G401 (cell line): ENCODE data around the gene SGCD. TPM values are rescaled to one million over a fixed set of nuclear protein-coding genes. Genes with fewer than 3 reads are reported as not detected.

Experiments used
- DNase-seq: peaks from one replicate; pipeline ENCODE4 v3.0.0-alpha.2; 2015; ENCODE audit warnings: low spot score
- in situ Hi-C: cut with HindIII; loops from 2 replicates; pipeline ENCODE4 v1.10.0; 2016; ENCODE audit warnings: low sequenced_read_pairs, mixed read lengths
- total RNA-seq: library from RNA; depleted of rRNA; stranded (reverse); fragments of >200 nt; shearing (Covaris generic); gene quantifications from 2 replicates; pipeline ENCODE4 v1.2.3, GENCODE V29; 2014

The SGCD gene
- total RNA-seq, 1 experiment from 2014 or later = not detected

DNA sequence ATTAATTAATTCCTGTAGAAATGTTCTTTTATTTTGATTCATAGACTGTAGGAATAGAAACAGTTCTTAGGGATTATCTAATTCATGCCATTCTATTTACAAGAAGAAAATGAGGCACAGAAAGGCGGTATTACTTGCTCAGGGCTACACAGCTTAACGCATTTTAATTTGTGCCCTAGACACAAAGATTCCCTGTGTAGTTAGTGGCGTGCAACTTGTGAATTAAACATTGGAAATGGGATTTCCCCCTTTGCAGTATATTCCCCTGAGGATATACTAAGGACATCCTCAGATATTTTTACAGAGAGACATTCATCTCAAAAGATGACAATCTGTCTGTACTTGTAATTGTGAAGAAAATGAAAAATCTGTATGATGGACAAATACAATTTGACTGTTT lies 108.1 kb downstream of the SGCD start:
- in situ Hi-C loops = no loop called here
- DNase-seq = no peak

DNA sequence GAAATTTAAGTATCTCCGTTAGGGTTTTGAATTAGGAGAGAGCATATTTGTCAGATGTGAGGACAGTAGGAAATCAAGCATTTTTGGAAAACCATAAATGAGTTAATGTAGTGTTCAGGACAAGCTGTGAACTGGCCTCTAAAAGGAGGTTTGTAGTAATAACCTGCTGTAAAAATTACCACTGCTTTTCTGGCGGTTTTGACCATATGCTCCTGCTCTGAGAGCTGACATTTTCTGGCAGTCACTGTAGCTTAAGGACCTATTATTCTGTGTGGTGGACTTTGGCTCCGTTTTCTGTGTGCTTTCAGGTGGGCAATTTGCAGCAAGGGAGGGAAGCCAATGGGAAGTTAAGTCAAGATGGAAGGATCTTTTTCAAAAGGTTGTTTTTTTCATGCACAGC lies 111.1 kb downstream of the SGCD start:
- DNase-seq = peak; percentile 78
- in situ Hi-C loops = no loop called here

DNA sequence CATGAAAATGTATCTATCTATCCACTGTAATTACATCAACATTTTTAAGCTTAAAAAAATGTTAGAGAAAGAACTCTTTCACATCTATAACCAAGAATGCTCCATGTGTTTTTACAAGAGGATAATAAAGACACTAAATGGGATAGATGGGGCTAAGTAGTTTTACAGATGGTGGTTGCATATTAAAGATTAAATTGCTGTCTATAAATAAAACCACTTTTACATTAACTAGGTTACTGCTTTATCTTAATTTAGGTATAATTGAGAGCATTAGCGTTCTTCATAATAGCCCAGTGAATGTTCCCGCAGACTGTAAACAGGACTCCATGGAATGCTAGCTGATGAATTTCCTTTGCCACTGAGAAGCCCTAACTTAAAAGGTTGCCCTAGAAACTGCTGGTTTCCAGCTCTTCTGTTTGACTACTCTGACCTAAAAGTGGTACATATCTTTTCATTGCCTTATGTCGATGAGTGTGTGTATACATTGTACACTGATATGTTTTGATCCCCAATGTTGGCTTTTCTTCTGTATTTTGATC lies 117.9 kb downstream of the SGCD start:
- in situ Hi-C loops = no loop called here
- no peak for DNase-seq

DNA sequence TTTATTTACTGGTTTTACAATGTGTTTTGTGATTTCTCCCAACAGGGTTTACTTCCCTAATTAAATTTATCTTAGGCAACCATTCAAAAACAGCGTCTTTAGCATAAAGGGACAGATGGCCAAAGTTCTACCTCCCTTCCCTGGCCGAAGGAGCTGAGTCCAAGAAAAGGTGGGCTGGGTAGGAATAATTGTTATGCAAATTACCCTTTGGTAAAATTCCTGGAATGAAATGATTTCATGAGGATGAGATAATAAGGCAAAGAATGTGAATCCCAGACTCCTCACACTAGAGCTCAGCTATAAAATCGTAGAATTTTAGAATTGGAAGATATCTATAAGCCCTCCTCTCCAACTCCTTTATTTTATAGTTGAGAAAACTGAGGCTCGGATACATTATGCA lies 119.6 kb downstream of the SGCD start:
- in situ Hi-C loops = no loop called here
- no peak for DNase-seq

DNA sequence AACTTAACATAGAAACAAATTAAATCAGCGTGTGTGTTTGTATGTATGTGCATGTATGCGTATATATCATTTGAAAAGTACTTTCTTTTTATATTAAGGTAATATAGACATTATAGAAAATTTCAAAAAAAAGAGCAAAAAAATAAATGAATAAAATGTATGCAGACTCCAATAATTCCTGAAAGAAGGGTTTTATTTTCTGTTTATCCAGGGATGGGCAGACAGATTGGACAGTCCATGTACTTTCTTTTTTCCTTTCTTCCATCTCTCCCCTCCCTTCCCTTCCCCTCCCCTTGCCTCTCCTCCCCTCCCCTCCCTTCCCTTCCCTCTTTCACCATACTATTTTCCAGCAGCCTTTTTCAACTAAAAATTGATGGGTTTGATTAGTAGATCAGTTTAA lies 123.8 kb downstream of the SGCD start:
- no peak for DNase-seq
- in situ Hi-C loops = no loop called here

DNA sequence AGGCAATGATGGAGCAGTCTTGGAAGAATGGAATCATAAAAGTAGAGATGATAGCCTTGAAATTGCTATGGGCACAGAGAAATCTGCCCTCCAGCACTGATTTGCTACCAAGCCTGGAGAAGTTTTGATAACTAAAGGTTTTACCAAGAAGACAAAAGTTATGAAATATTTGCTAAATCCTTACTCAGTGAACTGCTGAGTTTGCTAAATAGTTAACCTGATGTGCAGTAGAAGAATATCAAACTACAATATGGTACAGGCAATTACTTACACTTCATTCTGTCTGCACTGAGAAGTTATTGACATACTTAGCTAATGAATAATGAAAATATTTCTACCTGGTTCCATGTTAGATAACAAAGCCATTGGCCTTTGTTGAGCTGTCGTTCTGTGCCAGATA lies 124.5 kb downstream of the SGCD start:
- in situ Hi-C loops = no loop called here
- no peak for DNase-seq

DNA sequence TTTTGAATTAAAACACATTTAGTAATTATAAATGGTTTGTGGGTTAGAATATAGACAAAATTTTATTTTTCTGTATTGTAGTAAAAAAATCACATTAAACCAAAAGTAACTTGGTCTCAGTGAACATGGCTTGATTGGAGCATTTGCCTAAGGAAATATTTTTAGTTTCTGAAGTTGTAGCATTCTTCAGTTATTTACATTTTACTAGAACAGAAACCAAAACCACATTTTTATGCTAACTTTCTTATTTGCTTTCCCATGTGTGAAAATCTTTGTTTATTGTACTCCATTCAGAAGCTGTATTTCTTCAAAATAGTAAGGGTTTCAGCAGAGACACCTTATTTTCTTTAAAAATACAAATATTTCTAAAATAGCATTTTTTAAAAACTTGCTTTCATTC lies 129.9 kb downstream of the SGCD start:
- DNase-seq = no peak
- in situ Hi-C loops = no loop called here

DNA sequence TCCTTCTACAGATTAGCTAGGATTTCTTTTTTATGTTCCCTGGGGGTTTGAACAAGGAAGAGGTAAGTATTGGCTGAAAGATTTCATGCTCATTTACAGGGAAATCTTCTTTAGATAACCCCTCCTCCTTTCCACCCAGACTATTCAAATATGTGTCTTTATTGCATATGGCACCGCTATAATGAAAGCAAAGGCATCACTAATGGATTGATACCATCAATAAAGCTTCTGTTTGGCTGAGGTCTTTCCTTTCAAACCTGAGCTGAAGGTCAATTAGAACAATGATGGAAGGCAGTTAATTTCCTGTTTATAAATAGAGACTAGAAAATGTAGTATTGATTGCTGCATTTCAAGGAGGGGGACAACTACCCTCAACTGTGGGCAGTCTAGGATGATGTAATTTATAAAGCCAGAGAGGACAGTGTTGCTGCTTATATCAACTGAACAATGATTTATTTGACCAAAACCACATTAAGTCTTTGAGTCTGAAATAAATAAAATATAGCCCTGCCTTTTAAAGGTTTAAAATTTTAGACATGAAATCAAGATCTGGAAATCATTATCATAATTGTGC lies 132.9 kb downstream of the SGCD start:
- DNase-seq = no peak
- in situ Hi-C loops = no loop called here

DNA sequence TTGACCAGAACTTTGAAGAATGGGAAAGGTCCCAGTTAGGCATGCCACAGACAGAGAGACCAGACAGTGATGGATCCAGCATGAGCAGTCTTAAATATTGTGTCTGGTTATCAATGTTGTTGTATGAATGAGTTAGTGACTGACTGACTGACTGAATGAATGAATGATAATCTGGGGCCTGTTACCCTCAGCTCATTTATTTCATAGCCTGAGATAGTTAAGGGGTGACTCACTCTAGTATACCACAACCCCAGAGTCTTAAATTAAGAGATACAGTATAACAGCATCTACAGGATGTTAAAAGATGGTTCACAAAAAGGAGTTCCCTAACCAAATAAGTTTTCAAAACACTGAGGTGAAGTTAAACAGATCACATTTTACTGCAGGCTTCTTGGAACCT lies 133.5 kb downstream of the SGCD start:
- no peak for DNase-seq
- in situ Hi-C loops = no loop called here

DNA sequence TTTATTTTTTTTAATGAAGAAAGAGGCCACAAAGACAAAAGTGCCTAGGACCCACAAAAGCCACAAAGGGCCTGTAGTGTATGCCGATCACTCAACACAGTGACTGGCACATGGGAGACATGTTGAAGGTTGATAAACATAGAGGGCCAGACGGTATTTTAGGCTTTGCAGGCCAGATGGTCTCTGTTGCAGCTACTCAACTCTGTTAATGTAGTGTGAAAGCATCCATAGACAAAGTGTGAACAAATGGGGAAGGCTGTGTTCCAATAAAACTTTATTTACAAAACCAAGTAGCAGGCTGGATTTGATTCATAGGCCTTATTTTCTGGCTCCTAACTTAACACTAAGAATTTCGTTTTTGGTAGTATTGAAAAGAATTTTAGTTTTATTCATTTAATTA lies 139.9 kb downstream of the SGCD start:
- in situ Hi-C loops = no loop called here
- no peak for DNase-seq

DNA sequence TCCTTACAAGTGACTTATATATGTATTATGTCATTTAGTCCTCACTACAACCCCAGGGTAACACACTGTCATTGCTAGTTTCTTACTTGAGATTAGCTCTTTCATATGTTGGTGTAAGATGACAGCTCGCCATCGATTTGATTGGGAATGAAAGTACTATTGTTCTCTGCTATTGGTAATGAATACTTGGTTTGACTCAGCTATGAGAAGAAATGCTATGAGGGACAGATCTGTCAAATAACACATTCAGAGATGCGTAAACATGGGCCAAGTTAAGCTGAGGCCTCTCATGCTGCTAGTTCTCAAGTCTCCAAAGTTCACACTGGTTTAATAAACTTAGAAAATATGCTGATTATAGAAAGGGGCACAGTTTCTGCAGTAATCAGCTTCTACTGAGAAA lies 142.7 kb downstream of the SGCD start:
- no peak for DNase-seq
- in situ Hi-C loops = no loop called here

DNA sequence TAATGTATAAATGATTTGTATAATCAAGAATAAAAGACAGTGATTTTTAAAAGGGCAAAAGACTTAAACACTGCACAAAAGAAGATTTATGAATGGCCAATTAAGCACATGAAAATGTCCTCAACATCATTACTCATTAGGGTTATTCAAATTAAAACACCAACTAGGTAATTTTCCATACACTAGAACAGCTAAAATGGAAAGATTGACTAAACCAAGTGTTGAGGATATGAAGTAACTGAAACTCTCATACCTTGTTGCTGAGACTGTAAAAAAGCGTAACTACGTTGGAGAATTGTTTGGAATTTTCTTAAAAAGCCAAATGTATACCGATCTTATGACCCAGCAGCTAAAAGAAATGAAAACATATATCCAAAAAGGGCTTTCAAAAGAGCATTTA lies 144.9 kb downstream of the SGCD start:
- DNase-seq = no peak
- in situ Hi-C loops = no loop called here

DNA sequence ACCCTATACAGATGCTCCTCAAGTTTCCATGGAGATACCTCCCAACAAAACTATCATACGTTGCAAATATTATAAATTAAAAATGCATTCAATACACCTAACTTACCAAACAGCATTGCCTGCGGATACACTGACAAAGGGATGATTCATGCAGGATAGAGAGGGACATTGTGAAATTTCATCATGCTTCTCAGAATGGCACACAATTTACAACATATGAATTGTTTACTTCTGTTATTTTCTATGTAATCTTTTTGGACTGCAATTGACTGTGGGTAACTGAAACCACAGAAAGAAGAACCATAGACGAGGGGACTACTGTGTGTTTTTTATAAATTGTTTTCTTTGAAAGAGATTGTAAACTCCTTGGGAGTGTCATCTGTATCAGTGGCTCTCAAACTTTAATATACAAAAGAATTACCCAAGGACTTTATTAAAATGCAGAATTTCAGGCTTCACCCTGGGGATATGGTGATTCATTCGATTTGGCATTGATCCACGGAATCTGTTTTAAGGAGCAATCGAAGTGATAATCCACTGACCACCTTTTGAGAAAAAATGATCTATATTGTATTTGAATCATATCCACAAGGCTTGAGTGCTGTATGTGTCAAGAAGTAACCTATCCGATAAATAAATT lies 146.4 kb downstream of the SGCD start:
- no peak for DNase-seq
- in situ Hi-C loops = no loop called here

DNA sequence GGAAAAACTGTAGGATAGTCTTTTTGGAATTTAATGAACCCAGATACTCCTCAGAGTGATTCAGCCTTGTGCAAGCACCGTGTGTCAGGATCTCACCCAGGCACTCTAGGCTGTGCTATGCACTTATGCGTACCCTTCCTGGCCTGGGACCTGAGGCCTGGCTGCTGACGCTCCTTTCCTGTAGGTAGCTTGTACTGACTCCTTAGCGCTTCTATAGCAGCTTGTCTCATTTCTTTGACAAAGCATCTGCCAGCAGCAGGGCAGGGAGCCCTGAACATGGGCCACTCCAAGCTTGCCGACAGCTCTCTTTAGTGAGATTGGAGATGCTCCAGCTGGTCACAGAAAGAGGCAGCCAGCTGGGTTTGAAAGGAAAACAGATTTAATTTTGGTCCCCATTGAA lies 147.3 kb downstream of the SGCD start:
- in situ Hi-C loops = no loop called here
- DNase-seq = peak; percentile 76

DNA sequence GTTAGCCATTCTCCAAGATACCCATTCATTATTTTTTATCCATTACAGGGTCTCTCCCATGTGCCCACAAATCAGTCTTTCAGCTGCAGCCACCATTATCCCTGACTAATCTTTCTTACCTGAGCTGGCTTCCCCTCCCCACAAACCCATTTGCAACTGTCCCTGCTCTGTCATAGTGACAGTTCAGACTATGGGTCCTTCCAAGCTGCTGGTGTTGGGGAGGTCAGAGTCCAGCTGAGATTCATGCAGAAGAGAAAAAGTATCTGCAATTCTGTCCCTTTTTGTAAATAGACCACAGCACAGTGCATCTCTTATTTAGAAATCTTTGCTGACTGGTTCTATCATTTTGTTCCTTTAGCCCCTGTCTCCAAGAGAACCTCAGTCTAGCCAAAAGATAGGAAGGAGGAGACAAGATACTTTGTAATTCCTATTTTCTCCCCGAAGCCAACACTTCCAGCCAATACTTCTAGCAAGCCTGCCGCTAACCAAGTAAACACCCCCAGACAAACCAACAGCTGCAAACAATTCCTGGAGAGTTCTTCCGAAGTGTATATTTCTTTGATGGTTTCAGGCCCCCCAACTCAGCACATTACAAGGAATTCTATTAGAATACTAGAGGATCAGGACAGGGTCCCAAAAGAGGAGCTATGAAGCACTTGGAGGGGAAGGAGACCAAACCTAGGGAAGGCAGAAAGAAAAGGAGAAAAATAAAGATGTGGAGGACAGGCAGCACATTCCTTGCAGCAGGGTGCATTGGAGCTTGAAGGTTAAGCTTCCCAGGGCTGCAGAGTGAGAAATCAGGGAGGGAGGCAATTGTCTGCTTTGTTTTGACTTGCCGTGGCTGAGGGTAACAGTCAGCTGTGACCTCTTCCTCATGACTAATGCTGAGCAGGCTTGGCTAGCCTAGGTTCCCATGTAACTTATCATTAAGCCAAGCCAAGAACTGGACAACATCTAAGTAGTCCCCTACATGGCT lies 148.5 kb downstream of the SGCD start:
- no peak for DNase-seq
- in situ Hi-C loops = no loop called here

DNA sequence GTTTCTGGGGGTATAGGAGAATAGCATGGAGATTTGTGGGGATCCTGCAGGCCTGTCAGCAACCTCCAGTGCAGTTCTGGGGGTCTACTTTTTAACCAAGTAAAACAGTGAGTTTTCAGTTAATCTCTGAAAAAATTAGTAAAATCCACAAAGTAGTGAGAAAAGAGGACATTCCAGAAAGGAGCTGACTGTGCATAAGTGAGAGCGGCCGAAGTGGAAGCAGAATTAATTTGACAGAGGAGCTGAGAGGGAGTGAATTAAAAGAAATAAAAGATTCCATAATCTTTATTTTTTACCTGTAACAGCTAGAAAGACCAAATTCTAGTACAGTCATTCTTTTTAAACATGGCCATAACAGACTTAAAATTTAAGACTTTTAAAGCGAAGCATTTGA lies 149.2 kb downstream of the SGCD start:
- DNase-seq = no peak
- in situ Hi-C loops = no loop called here

DNA sequence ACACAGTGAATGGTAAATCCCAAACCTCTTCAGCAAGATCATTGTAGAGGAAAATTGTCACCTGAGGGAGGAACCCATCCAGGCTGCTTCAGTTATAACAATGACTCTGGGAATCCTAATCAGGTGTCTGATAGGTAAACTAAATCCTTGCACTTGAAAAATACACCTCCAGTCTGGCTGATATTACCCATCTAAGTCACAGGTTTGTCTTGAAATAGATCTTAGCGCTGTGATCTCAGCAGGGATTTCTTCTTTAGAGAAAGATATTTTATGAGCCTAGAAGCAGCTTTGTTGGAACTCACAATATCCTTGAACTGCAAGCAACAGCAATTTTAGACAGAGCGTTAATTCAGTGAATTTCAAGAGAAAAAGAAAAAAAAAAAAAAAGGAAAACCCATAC lies 149.7 kb downstream of the SGCD start:
- no peak for DNase-seq
- in situ Hi-C loops = no loop called here

DNA sequence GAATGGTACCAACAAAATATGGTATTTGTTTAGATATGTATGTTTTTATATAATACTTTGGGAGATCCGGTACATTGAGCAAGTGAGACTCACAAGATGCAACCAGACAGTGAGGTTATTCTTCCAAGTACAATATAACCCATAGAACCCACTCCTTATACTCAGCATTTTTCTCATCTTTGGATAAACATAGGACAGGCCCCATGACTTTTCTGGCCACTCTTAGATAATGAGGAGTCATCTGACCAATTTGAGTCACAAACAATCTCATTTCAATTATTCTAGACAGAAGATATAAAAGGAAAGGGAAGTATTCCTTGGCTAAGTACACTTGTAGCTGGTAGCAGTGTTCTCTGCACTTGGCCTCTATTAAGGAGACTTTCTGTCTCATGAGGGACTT lies 150.2 kb downstream of the SGCD start:
- no peak for DNase-seq
- in situ Hi-C loops = no loop called here

DNA sequence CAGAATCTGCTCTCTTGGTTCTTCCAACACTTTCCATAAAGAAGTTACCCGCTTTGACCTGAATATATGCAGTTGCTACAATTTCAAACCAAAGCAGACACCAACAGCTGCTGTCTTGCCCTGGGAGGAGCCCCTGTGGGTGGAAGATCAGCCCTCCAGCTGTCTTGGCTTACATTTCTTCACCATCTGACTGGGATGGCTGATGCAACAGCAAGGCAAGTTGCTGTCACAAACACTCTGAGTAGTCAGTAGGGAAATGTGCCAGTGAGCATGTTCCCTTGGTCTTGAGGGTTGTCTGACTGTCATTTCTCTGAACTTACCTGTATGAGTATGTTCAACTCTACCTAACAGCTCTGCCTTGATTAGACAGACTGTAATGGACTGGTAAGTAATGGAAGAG lies 152.9 kb downstream of the SGCD start:
- in situ Hi-C loops = no loop called here
- DNase-seq = no peak

DNA sequence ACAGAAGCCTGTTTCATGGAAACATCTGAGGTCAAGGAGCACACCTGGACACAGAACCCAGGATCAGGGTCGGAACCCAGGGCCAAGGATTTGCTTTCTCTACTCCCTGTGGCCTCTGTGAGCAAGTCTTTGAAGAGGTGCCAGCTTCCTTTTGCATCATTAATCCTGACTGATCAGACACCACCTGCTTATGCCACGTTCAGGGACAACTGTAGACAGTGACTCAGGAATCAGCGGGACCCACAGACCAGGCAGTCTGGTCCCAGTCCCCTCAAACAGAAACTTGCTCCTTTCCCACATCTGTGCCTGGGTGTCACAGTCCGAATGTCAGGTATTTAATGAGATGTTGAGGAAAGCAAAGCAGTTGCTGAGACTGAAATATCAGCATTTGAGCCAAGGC lies 154.8 kb downstream of the SGCD start:
- in situ Hi-C loops = no loop called here
- no peak for DNase-seq
